Effector memory CD8-positive, alpha-beta T cell (primary cell): ENCODE data around the gene SPRYD3.
A peak's percentile ranks its signal among the peaks of the same experiment; 100 is the strongest.

Source experiments
- ATAC-seq: fragments of 150-1000 bp; cut with Tn5 transposase; replicated peaks from 2 replicates; pipeline ENCODE4 v1.10.0; 2021; ENCODE audit warnings: mild to moderate bottlenecking, moderate library complexity
- DNase-seq, 3 experiments: peaks; one replicate each; pipeline ENCODE4 v3.0.0; 2021
- H3K27ac Mint-ChIP-seq, 2 donors: one replicate each; pipeline ENCODE4 v1.8.0; 2022; ENCODE audit warnings: mild to moderate bottlenecking in 2 of 2, mixed read lengths in 2 of 2, moderate library complexity in 2 of 2
- H3K27me3 Mint-ChIP-seq, 2 donors: one replicate each; pipeline ENCODE4 v1.8.0; 2022; ENCODE audit warnings: mixed read lengths in 2 of 2
- H3K36me3 Mint-ChIP-seq: one replicate; pipeline ENCODE4 v1.8.0; 2022; ENCODE audit warnings: mild to moderate bottlenecking, moderate library complexity, mixed read lengths; ENCODE audit not compliant: insufficient read depth
- H3K4me1 Mint-ChIP-seq, 2 donors: one replicate each; pipeline ENCODE4 v1.8.0; 2022; ENCODE audit warnings: low read depth in 2 of 2, mixed read lengths in 2 of 2
- H3K4me3 Mint-ChIP-seq, 2 donors: one replicate each; pipeline ENCODE4 v1.8.0; 2022; ENCODE audit warnings: mild to moderate bottlenecking in 2 of 2, mixed read lengths in 2 of 2, moderate library complexity in 2 of 2
- H3K9me3 Mint-ChIP-seq, 2 donors: one replicate each; pipeline ENCODE4 v1.8.0; 2022; ENCODE audit warnings: mixed read lengths in 2 of 2
- total RNA-seq, 9 experiments: gene quantifications; one replicate each; lab custom pipeline; 2026; lab: John Stamatoyannopoulos, UW

Gene SPRYD3, protein sequence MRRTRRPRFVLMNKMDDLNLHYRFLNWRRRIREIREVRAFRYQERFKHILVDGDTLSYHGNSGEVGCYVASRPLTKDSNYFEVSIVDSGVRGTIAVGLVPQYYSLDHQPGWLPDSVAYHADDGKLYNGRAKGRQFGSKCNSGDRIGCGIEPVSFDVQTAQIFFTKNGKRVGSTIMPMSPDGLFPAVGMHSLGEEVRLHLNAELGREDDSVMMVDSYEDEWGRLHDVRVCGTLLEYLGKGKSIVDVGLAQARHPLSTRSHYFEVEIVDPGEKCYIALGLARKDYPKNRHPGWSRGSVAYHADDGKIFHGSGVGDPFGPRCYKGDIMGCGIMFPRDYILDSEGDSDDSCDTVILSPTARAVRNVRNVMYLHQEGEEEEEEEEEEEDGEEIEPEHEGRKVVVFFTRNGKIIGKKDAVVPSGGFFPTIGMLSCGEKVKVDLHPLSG
- 25.5 to 71.8 (median 60.6) reads per million in 9 experiments for total RNA-seq

DNA sequence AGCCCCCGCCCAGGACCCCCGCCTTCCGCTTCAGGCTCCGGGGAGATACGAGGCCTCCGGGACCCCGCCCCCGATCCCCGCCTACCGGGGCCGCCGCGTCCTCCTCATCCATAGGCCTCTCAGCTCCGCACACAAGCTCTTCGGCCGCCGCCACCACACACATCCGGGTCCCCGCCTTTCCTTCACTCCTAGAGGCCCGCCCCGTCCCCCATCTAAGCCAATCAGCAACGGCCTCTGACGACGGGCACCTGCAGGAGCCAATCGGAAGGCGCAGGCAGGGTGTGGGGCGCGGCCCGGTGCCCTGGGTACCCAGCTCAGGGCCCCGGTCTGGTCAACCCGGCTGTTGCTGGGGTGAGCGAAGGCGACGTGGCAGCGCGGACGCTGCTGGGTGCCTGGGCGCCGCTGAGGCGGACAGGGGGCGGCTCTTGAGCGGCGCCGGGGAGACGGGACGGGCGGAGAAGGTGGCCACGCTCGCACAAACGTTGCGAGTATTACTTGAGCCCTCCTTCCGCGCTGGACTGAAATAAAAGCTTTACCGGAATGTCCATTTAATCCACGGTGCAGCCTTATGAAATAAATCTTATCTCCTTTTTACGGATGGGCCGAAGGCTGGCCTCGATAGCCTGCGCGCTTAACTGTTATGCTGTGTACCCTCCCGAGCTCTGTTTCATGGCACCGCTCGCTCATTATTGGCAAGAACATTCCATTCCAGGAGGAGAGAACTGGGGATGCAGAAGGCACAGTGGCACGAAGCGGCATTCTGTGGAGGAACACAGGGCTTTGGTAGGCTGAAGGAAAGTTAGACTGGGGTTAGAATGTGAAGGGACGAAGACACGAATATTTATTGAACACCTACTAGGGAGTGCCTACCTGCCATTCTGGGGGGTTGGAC, at the start of gene SPRYD3:
TSS of gene SPRYD3 (minus strand) at position 165 of the 892 bp plus-strand sequence. CDS start at position 108, 57 bp downstream.
- Mint-ChIP-seq H3K9me3 (no peaks in the 10 kb centered on the region), H3K4me1 (peaks cover 33 to 48% of the 10 kb centered on the region in 2 donors), H3K4me3 (peak within 1 kb of the TSS; percentile 86 to 97), H3K27me3 (no peaks in the 10 kb centered on the region), H3K27ac (peak within 1 kb of the TSS; percentile 94 to 98), H3K36me3 (peaks cover 38% of the 10 kb centered on the region)
- peak; percentile 96 to 100 (median 97) for DNase-seq
- peak; percentile 95 for ATAC-seq

DNA sequence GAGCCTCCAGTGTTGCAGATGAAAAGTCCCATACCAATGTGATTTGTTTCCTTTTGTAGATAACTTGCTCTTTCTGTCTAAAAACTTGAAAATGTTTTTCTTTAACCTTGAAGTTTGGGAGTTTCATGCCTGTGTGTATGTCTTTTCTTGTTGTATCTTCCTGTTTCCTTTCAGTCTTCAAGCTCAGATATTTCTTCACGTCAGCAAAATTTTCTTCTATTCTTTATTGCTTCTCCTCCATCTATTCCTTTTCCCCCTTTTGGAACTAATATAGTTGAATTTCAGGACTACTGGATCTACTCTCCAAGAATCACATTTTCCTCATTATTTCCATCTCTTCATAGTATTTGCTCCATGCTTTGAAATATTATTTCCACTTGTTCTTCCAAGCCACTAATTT, 48.0 kb upstream of the SPRYD3 start:
- no peak overlapping the region for H3K4me3 Mint-ChIP-seq
- ATAC-seq (no peak), DNase-seq (no peak)
- H3K4me1 Mint-ChIP-seq, result no peaks in the 10 kb centered on the region
- no peak overlapping the region for H3K27ac Mint-ChIP-seq
- peaks cover 14 to 15% of the 10 kb centered on the region in 2 donors for H3K27me3 Mint-ChIP-seq
- H3K9me3 Mint-ChIP-seq, result no peaks in the 10 kb centered on the region
- H3K36me3 Mint-ChIP-seq, result no peaks in the 10 kb centered on the region

DNA sequence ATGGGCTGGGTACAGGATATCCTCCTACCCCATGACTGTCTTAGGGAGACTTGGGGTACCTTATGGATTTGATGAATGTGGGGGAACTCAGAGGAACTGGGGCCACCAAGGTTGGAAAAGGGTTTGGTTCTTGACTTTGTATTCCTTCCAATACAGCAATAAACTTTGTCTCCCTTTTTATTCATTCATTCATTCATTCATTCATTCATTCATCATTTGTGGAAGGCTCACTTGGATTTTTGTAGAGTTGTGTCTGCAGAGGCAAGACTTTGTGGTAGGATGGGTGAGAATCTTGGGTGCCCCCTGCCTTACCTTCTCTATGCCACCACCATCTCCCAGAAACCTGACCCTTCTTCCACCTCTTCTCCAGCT, 45.1 kb upstream of the SPRYD3 start:
- H3K27me3 Mint-ChIP-seq, result peaks cover 4 to 5% of the 10 kb centered on the region in 2 donors
- DNase-seq, result no peak

DNA sequence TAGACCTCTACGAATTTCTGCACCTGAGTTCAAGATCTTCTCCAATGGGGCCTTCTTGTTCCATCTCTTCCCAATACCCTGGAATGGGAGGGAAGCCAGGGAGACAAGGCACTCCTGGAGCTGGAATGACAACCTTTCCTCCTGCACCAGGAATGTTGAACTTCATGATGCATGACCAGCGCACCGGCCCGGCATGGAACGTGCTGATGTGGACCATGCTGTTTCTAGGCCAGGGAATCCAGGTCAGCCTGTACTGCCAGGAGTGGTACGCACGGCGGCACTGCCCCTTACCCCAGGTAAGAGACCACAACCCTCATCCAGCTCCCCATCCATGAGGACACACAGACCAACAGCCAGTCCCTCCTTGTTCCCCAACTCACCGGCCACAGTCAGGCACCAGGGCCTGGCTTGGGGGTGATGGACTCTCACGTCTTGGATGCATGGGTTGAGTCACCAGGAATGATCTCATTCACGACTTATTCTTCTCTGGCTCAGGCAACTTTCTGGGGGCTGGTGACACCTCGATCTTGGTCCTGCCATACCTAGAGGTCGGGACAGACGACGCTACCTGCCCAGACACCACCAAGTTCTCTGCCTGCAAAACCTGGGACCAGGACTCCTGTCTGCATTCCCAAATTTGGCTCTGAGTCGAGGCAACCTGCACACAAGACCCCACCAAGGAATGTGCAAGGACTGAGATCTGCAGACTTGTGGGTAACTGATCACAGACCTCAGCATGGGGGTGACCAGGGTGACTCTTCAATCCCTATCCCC, 44.6 kb upstream of the SPRYD3 start:
- H3K27me3 Mint-ChIP-seq, result no peaks in the 10 kb centered on the region
- no peaks in the 10 kb centered on the region for H3K36me3 Mint-ChIP-seq
- no peaks in the 10 kb centered on the region for H3K9me3 Mint-ChIP-seq
- H3K4me3 Mint-ChIP-seq, result no peak overlapping the region
- H3K4me1 Mint-ChIP-seq, result no peaks in the 10 kb centered on the region
- ATAC-seq (no peak), DNase-seq (no peak)
- H3K27ac Mint-ChIP-seq, result no peak overlapping the region

More for the DNA sequence above, 45.1 kb upstream of the SPRYD3 start:
- H3K4me1 Mint-ChIP-seq, result no peaks in the 10 kb centered on the region
- no peaks in the 10 kb centered on the region for H3K36me3 Mint-ChIP-seq
- no peak for ATAC-seq
- no peaks in the 10 kb centered on the region for H3K9me3 Mint-ChIP-seq
- no peak overlapping the region for H3K27ac Mint-ChIP-seq
- H3K4me3 Mint-ChIP-seq, result no peak overlapping the region

DNA sequence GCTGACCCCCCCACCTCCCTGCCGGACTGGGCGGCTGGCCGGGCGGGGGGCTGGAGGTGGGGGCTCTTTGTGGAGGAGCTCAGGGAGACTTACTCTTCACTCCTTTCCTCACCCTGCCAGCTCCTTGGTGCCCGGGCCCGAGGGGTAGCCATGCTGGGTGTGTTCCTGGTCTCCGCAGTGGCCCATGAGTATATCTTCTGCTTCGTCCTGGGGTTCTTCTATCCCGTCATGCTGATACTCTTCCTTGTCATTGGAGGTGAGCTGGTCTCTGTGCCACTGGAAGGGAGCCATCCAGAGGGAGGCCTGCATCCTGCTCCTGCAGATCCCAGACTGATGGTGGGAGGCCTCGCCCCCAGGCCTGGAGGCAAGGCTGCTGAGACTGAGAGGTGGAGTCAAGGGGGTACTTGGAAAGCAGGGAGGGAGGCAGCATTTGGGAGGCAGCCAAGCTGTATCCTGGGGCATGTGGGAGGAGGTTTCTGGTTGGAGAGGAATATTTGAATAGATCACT, 43.8 kb upstream of the SPRYD3 start:
- Mint-ChIP-seq H3K9me3 (no peaks in the 10 kb centered on the region), H3K4me1 (no peaks in the 10 kb centered on the region), H3K27ac (no peak overlapping the region), H3K4me3 (no peak overlapping the region), H3K27me3 (no peaks in the 10 kb centered on the region), H3K36me3 (no peaks in the 10 kb centered on the region)
- DNase-seq (no peak), ATAC-seq (no peak)

DNA sequence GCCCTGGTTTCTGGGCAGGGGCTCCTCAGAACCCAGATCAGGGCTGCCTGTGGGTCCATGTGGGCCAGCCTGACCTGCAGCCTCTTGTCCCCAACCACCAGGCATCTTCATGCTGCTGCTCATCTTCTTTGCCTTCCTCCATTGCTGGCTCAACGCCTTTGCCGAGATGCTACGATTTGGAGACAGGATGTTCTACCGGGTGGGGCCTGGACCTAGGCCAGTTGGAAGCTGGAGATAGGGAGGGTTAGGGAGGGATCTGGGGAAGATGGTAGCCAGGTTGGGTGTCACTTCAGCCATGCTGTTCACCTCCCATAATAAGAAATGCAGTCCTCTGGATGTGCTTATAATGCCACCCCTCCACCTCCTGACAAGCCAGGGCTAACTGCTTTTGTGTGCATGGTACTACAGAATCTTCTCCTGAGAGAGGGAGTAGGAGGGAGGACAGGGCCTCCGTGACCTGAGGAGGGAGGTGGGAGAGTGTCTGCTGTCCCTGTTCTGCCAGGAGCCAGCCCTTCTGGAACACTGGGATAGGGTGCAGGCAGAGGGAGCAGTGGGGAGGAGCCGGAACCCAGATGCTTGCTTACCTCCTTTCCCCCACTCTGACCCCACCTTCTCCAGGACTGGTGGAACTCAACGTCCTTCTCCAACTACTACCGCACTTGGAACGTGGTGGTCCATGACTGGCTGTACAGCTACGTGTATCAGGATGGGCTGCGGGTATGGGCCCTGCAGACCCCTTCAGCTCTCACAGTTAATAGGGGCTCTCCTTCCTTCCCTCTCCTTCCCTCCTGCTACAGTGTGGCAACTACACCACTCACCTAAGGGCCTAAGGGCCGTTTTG, 41.7 kb upstream of the SPRYD3 start:
- H3K4me3 Mint-ChIP-seq, result no peak overlapping the region
- no peaks in the 10 kb centered on the region for H3K36me3 Mint-ChIP-seq
- DNase-seq (no peak), ATAC-seq (no peak)
- no peaks in the 10 kb centered on the region for H3K4me1 Mint-ChIP-seq
- no peaks in the 10 kb centered on the region for H3K9me3 Mint-ChIP-seq
- H3K27ac Mint-ChIP-seq, result no peak overlapping the region
- H3K27me3 Mint-ChIP-seq, result no peaks in the 10 kb centered on the region

DNA sequence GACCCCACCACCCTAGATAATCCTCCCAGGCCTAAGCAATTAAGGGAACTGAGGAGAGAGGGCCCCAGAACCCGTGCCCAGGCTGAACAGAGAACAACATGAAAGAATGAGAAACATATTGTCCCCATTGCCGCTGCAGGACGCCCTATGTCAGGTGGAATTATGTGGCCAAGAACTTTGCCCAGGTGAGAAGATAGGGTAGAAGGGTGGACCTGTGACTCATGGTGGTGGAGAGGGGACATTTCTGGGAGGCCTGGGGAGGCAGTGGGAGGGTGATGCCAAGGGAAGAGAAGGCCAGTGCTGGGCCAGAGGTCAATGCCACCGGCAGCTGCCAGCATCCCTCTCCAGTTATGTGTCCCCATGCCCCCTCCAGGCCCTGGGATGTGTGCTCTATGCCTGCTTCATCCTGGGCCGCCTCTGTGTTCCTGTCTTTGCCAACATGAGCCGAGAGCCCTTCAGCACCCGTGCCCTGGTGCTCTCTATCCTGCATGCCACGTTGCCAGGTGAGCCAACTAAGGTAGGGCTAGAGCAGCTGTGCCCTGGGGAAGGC, 39.6 kb upstream of the SPRYD3 start:
- no peaks in the 10 kb centered on the region for H3K36me3 Mint-ChIP-seq
- DNase-seq (no peak), ATAC-seq (no peak)
- H3K4me1 Mint-ChIP-seq, result no peaks in the 10 kb centered on the region
- H3K9me3 Mint-ChIP-seq, result no peaks in the 10 kb centered on the region
- H3K27ac Mint-ChIP-seq, result peak overlapping the region in 1 of 2 donors; percentile 7
- no peaks in the 10 kb centered on the region for H3K27me3 Mint-ChIP-seq
- no peak overlapping the region for H3K4me3 Mint-ChIP-seq

DNA sequence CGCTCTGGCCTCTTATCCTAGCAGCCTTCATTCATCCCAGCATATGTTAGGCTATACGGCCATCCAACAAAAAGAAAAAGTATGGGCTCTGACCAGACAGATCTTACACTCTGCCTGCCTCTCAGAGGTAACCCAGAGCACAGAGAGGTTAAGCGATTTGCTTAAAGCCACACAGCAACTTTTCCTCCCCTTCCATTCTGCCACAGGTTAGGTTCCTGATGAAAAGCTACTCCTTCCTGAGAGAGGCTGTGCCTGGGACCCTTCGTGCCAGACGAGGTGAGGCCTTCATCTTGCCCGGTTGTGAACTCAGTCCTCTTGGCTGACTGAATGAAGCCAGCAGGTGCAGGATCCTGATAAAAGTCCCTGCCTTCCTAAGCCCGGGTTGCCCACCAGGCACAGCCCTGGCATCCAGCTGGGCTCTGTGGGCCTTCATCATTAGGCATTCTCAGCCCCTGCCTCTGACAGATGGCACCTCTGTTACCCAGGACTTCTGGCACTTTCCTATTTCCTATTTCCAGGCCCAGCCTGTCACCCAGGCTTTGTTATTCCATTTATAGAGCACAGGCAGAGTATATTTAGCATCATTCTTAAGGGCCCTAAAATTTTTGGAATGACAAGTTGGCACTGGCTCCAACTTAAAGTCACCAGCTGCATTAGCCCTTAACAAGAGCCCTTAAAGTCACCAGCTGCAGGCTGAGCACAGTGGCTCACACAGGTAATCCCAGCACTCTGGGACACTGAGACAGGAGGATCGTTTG, 36.9 kb upstream of the SPRYD3 start:
- no peak overlapping the region for H3K4me3 Mint-ChIP-seq
- H3K4me1 Mint-ChIP-seq, result no peaks in the 10 kb centered on the region
- no peaks in the 10 kb centered on the region for H3K27me3 Mint-ChIP-seq
- DNase-seq, result no peak
- no peak for ATAC-seq
- no peaks in the 10 kb centered on the region for H3K9me3 Mint-ChIP-seq
- H3K27ac Mint-ChIP-seq, result peak overlapping the region in 1 of 2 donors; percentile 35
- no peaks in the 10 kb centered on the region for H3K36me3 Mint-ChIP-seq

DNA sequence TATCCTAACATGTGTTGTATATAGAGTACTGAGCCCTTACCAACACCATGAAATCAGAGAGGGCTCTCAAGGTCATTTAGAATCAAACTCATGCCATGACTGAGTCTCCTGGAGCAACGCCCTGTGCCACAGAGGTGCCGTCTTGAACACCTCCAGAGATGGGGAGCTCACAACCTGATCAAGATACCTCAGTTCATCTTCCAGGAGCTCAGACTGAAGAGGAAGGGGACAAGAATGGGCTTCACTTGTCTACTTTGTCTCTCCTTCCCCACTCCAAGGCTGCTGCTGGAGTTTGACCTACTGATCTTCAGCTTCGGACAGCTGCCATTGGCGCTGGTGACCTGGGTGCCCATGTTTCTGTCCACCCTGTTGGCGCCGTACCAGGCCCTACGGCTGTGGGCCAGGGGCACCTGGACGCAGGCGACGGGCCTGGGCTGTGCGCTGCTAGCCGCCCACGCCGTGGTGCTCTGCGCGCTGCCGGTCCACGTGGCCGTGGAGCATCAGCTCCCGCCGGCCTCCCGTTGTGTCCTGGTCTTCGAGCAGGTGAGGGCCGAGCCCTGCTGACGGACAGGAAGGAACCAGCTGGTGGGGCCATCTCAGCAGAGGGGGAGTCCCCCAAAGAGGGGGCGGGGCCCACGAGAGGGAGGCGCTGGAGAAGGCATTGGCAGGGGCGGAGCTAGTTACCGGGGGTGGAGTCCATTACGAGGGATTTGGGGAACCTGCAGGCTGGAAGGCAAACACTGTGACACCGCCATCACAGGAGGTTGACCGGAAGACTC, 36.1 kb upstream of the SPRYD3 start:
- H3K4me1 Mint-ChIP-seq, result no peaks in the 10 kb centered on the region

DNA sequence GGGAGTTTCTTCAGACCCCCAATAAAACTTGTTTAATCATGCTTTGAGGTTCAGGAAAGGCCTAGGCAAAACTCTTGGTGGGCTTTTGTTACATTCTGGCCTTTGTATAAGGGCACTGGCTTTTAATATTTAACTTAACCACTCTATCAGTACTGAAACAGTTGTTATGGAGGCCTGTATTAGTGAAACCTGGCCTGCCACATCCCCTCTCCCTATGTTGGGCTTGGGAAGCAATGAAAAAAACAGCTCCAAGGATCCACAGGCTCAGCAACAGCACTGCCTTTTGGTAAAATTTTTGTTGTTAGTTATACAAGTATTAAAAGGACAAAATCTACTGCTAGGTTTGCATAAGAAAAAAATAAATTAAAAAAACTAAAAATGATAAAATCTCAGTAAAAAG, 34.8 kb upstream of the SPRYD3 start:
- Mint-ChIP-seq H3K4me1 (no peaks in the 10 kb centered on the region), H3K9me3 (no peaks in the 10 kb centered on the region), H3K36me3 (no peaks in the 10 kb centered on the region), H3K27ac (no peak overlapping the region), H3K4me3 (no peak overlapping the region), H3K27me3 (no peaks in the 10 kb centered on the region)
- no peak for ATAC-seq
- no peak for DNase-seq

More for the DNA sequence above, 36.1 kb upstream of the SPRYD3 start:
- no peak overlapping the region for H3K27ac Mint-ChIP-seq
- no peaks in the 10 kb centered on the region for H3K36me3 Mint-ChIP-seq
- no peak overlapping the region for H3K4me3 Mint-ChIP-seq
- DNase-seq (no peak), ATAC-seq (no peak)
- no peaks in the 10 kb centered on the region for H3K9me3 Mint-ChIP-seq
- H3K27me3 Mint-ChIP-seq, result no peaks in the 10 kb centered on the region

DNA sequence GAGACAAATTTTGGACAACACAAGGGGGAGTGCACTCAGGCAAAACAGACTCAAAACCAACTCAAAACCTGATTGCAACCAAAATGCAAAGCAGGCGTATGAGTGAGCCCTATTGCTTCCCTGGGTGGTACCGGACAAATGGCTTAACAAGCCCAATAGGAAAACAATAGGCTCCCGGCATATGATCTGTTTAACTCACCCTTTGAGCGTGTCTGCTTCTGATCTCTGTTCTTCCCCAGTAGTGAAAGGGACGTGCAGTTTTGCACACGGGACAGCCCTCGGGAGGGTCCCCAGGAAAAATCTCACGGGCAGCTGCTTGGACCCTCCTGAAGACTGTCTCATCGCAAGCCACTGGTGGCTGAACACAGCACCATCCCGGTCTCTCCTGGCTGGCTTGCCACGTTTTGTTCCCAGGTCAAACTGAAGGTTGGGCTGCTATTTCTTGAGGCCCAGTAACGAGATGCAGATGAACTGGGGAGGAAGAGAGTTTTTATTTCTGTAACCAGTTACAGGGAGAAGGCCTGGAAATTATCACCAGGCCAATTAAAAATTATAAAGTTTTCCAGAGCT, 34.0 kb upstream of the SPRYD3 start:
- H3K36me3 Mint-ChIP-seq, result no peaks in the 10 kb centered on the region
- H3K27ac Mint-ChIP-seq, result no peak overlapping the region
- H3K4me1 Mint-ChIP-seq, result no peaks in the 10 kb centered on the region
- H3K27me3 Mint-ChIP-seq, result no peaks in the 10 kb centered on the region
- DNase-seq, result no peak
- H3K4me3 Mint-ChIP-seq, result no peak overlapping the region
- no peak for ATAC-seq
- H3K9me3 Mint-ChIP-seq, result no peaks in the 10 kb centered on the region
